SK-N-SH (cell line): Measurements from ENCODE around the gene GJA9.

Experiments used
- CHD2 ChIP-seq: fragments of 150-350 bp; IDR thresholded peaks from 2 replicates; pipeline ENCODE4 v1.6.1; 2018; ENCODE audit warnings: low read length; ENCODE audit not compliant: partially characterized antibody
- CTCF ChIP-seq: fragments of 200-600 bp; sonication (generic); IDR thresholded peaks from 2 replicates; pipeline ENCODE4 v1.6.1; 2017; ENCODE audit warnings: antibody characterized with exemption, mild to moderate bottlenecking, moderate library complexity
- EZH2phosphoT487 ChIP-seq: fragments of 200-600 bp; sonication (generic); IDR thresholded peaks from 2 replicates; pipeline ENCODE4 v1.6.1; 2017; ENCODE audit warnings: low read depth, mixed run types, mild to moderate bottlenecking, antibody characterized with exemption, moderate library complexity, borderline replicate concordance
- RFX5 ChIP-seq: IDR thresholded peaks from 2 replicates; pipeline ENCODE4 v1.6.1; 2012; ENCODE audit warnings: mild to moderate bottlenecking, improper control_type of control experiment, low read length
- SMC3 ChIP-seq: IDR thresholded peaks from 2 replicates; pipeline ENCODE4 v1.6.1; 2012; ENCODE audit warnings: low read depth, low read length, improper control_type of control experiment
- TAF1 ChIP-seq: IDR thresholded peaks from 2 replicates; pipeline ENCODE4 v1.6.1; 2012; ENCODE audit warnings: low read depth, mild to moderate bottlenecking, low read length, moderate library complexity, borderline replicate concordance
- YY1 ChIP-seq: IDR thresholded peaks from 2 replicates; pipeline ENCODE4 v1.4.0; 2012; ENCODE audit warnings: low read depth, mild to moderate bottlenecking

DNA sequence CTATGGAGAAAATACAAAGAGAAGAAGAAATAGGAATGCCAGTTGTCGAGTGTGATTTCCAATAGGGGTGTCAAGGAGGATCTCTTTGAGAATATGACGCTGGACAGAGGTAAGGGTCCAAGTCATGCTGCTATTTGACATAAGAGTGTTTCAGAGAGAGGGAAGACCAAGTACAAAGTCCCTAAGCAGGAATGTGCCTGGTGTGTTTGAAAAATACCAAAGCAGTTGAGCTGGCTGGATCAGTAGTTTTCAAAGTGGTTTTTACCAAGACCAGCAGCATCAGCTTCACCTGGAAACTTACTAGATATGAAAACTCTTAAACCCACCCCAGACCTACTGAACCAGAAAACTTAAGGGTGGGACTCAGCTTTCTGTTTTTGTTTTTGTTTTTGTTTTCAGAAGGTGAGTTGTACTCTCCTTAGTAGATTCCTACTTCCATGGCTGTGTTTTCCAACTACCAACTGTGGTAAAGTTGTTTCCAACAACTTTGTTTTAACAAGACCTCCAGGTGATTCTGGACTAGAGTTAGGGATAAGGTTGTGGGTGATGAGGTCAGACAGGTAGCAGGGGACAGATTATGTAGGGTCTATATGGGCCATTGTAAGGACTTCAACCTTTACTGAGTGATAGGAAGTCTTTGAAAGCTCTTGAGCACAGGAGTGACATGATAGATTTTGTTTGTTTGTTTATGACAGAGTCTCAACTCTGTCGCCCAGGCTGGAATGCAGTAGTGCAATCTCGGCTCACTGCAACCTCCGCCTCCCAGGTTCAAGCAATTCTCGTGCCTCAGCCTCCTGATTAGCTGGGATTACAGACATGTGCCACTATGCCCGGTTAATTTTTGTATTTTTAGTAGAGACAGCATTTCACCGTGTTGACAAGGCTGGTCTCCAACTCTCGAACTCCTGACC, 7.3 kb upstream of the GJA9 start:
- TF ChIP-seq TAF1 (no peak), YY1 (no peak), CTCF (no peak), CHD2 (no peak), SMC3 (no peak), EZH2phosphoT487 (no peak), RFX5 (no peak)
